GM21390 (cell line): ENCODE measurements around the gene DARS2.
"Not testable (repeated sequence)": the region's sequence is repeated elsewhere in the genome, so short reads cannot be mapped to it uniquely, and the experiment has no call there.

Experiments used
- ATAC-seq: cut with Tn5 transposase; IDR thresholded peaks from one replicate; pipeline ENCODE4 v1.9.1; 2021; ENCODE audit not compliant: unreplicated experiment

The DARS2 gene

GRCh38 chr1:173862146-173862768, 37.8 kb downstream of the DARS2 start:
- not testable (repeated sequence) for ATAC-seq

- ATAC-seq = no peak
Measured at GRCh38 chr1:173862769-173863223, 38.3 kb downstream of the DARS2 start.

GRCh38 chr1:173863224-173864161, 39.0 kb downstream of the DARS2 start:
- ATAC-seq = no peak

GRCh38 chr1:173864179-173864867, 39.9 kb downstream of the DARS2 start:
- ATAC-seq = no peak

- no peak for ATAC-seq
Measured at GRCh38 chr1:173865468-173866164, 41.1 kb downstream of the DARS2 start.

DNA sequence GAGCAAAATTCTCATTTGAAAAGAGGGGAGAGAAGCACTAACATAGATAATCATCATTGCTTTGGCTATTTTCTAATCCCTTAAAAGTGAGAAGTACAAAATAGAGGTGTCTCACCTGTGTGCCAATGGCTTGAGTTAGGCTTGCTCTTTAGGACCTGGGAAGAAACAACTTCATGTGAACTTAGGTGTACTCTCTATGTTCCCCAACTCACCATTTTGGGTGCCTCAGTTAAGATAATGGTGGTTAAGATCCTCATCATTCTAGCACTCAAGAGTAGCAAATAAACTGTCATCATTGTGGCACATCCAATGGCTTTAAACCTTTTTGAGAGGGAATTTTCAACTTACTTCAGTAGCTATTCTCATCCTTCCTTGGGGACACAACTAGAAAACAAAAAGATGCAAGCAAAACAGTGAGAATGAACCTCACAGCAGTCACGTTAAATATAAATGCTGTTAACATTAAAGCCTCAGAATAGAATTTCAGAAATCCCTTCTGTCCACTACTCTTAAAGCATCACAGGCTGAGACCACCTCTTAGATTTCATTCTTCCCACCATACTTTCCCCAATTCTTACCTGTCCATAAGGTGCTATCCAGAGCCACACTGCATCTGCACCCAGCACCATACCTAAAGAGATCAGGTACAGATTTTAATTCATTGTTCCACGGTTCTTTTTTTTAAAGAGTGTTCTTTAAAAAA, 42.1 kb downstream of the DARS2 start:
- ATAC-seq = no peak

GRCh38 chr1:173867141-173867752, 42.8 kb downstream of the DARS2 start:
- no peak for ATAC-seq

DNA sequence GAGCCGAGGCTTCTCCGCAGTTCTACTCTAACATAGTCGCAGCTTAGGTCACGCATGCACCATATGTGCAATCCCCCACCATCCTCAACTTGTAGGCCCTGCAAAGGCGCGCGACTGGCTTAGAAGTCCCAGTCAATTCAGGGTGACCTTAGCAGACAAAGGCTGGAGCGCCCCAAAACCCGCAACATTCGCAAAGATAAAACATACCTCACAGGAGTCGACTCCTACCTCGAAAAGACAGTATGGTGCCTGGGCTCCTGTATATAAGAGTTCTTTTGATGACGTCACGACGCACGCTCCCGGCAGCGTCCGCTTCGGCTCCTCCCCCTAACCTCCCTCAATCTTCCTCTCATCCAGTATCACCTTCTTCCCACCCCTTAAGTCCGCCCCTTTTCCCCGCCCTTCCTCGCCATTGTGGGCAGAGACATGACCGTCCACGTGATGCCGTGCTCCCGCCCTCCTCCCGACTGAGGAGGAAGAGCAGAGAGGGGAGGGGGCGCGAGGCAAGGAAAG, 43.3 kb downstream of the DARS2 start, which contains the start of gene GAS5:
Gene GAS5 (minus strand): TSS at position 237 of the 513 bp plus-strand sequence.
- ATAC-seq = peak; percentile 60

DNA sequence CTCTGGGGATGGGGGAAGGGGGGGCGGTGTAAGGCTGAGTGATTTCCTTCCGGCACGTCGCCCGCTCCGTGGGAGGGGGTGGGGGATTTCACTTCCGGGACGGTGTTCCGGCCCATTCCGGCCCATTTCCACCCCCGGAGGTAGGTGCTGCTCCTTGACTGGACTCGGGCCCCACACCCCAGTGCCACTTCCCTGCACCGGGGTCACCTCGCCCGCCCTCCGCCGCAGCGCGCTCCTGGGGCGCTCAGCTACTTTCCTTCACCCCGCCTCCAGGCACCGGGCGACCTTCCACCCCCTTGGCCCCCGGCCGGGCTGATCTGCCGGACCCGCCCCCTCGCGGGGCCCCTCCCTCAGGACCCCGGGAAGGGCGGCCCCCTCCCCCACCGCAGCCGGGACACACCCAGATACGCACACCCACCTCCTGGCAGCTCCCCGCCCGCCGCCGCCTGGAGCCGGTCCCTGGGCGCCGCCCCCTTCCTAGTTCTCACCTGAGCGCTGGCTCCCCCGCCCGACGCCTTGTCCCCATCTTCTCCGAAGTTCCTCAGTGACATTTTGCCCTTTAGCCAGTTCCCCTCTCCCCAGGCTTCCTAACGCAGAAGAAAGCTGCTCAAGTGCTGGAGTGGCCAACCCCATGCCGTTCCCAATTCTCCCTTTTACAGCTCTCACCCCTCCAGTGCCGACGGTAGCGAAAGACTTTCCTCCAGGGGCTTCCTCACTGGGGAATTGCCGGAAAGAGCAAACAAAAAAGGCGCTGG, 44.0 kb downstream of the DARS2 start, which contains the start of gene ZBTB37:
Gene ZBTB37 (plus strand): TSS at position 115 of the 755 bp plus-strand sequence. CDS start 1,846 bp downstream, outside the sequence.
- ATAC-seq = peak; percentile 58

DNA sequence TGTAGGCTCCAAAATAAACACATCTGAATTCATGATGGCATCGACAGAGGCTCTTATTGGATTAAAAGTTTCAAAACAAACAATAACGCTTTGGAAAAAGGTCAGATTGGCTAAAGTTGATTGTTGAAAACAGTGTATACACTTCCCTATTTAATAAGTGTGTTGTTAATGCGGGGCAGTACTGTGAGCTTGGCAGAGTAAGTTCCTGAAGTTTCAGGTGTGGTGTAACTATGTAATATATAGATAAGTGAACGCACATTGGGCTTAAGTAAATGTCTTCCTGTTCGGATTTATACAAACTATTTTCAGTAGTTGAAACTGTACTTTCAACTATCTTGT, 44.5 kb downstream of the DARS2 start:
- no peak for ATAC-seq

GRCh38 chr1:173870252-173871075, 46.0 kb downstream of the DARS2 start:
- ATAC-seq = peak; percentile 30

DNA sequence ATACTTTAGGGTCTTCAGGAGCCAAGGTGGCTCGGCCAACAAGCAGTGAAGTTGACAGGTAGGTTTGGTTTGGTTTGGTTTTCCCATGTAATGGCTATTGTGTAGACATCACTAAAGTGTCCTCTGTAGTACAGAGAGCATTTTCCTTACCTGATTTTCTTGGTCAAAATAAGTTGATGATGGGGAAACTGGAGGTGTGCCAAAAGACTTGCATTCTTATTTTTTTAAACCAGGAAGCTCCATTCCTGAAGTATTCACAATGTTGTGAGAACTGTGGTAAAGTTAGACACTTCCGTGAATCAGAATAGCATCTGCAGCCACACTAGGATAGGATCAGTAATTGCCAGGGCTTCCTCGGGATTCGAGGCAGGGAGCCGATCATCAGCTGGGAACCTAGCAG, 46.6 kb downstream of the DARS2 start:
- ATAC-seq = no peak

DNA sequence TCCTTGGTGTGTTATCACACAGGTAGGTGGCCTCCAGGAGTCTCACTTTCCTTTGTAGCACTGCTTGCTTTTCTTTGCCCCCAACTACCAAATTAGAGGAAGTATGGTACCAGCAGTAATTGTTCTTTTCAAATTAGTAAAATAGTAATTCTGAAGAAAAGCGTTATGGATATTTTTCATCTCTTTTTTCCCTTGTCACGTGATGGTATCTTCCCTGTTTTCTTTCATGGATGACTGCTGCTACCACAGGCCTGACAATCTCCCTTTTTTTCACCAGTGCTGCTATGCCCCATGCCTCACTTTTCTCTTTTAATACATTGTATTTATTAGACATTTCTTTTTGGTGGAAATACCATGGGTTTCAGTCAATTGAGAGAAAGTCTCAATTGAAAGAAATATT, 47.0 kb downstream of the DARS2 start:
- no peak for ATAC-seq

DNA sequence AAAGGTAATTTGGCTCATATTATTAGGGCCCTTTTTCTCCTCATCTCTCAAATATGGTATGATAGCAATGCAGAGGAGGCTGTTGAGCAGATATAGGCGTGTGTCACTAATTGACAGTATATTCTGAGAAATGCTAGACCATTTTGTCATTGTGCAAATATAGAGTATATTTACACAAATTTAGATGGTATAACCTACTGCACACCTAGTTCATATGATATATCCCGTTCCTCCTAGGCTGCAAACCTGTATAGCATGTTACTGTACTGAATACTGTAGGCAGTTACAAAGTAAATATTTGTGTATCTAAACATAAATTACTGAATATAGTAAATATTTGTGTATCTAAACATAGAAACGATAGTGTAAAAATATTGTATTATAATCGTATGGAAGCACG, 52.3 kb downstream of the DARS2 start:
- no peak for ATAC-seq

DNA sequence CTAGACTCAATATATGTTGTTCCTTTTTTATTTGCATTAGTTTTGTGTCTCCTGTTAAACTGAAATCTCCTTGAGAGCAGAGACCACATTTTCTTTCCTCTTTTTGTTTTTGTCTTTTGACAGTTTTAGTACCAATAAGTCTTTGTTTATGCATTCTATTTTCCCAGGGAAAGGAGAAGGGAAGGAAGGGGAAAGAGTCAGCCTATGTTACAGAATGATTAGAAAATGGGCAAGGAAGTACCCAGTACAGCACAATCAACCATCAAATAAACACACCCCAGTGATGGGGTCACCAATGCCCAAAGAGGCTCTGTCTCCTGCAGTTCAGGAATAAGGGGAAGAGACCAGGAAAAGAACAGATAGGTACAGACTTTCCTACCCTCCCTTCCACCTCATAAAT, 53.8 kb downstream of the DARS2 start:
- ATAC-seq = no peak

- ATAC-seq = not testable (repeated sequence)
Measured at GRCh38 chr1:173881117-173881516, 56.6 kb downstream of the DARS2 start.

DNA sequence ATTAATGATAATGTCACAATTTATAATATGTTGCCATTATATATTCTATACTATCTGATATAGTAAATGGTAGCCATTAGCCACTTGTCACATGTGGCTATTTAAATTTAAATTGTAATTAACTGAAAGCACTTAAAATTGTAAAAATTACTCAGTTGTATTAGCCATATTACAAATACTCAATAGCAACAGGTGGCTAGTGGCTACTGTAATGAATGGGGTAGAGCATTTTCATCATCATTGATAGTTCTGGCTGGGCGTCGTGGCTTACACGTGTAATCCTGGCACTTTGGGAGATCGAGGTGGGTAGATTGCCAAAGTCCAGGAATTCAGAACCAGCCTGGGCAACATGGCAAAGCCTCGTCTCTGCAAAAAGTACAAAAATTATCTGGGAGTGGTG, 60.2 kb downstream of the DARS2 start:
- ATAC-seq = no peak
